IPS DF 19.7 (cell line): ENCODE measurements around the gene TET1.
A peak's percentile ranks its signal among the peaks of the same experiment; 100 is the strongest.
"Not testable (repeated sequence)": the region's sequence is repeated elsewhere in the genome, so short reads cannot be mapped to it uniquely, and the experiment has no call there.

Experiments used
- DNase-seq: peaks from one replicate; pipeline ENCODE4 v3.0.0-alpha.2; 2013; ENCODE audit warnings: low read depth, low spot score

Gene TET1

DNA sequence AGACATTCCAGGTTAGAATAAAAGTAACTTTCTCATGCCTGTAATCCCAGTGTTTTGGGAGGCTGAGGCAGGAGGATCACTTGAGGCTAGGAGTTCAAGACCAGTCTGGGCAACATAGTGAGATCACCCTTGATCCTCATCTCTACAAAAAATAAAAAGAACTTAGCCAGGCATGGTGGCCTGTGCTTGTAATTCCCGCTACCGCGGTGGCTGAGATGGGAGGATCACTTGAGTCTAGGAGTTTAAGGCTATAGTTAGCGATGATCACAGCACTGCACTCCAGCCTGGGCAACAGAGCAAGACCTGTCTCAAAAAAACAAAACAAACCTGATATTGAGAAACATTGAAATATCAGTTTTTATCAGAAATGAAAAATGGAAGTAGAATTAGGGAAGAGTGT lies 4.6 kb downstream of the TET1 start:
- DNase-seq: no peak

DNA sequence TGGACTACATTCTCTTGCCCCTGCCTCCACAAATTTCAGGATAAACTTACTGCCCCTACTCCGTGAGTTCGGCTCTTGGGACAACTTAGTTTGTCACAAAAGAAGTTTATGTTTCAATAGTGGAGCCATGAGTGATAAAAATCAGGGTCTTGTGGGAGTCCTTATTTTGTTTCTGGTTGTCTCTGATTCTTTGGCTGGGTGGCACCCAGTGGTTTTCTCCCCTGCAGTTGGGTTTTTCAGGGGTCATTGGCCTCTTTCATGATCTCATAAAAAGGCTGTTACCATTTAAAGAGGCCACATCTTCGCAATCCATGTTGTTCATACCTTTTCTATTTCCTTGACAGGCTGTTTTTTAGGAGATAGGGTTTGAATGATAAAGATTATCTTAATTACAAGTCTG lies 5.5 kb downstream of the TET1 start:
- DNase-seq: no peak

DNA sequence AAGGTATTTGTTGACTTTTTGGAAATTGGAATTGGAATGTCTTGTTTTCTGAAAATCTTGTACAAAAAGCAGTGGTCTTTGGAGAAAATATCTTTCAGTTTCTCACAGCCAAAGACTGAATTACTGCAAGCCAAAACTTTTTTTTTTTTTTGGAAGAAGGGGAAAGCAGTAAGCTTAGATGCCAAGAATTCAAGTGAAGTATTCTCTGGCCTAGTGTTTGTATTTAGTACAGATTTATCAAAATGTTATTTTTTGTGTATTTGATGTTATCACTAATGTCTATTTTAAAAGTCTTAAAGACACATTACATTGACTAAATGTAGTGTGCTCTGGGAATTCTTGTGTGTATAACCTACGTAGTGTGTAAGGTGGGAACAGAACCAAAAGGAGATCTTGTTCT lies 6.2 kb downstream of the TET1 start:
- no peak for DNase-seq

DNA sequence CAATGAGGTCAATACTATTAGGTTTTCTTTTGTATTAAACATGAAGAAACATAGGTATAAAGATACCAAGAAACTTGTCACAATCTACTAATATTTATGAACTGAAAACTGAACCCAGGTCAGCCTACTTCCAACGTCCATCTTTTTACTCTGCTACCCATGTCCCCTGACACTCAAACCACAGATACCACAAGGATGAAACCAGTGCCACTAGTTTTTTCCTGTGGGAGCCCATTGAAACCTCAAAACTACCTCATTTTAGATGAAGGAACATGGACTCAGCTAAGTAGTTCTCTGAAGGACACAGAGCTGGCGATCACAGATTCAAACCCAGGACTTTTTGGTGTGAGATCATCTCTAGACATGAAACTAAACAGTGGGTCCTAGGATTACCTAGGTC lies 6.8 kb downstream of the TET1 start:
- DNase-seq: no peak

DNA sequence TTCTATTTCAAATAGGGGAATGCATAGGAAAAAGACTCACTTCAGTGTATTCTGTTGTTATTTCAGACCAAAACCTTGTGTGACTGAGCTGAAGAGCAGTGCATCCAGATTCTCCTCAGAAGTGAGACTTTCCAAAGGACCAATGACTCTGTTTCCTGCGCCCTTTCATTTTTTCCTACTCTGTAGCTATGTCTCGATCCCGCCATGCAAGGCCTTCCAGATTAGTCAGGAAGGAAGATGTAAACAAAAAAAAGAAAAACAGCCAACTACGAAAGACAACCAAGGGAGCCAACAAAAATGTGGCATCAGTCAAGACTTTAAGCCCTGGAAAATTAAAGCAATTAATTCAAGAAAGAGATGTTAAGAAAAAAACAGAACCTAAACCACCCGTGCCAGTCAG lies 12.0 kb downstream of the TET1 start:
- no peak for DNase-seq

DNA sequence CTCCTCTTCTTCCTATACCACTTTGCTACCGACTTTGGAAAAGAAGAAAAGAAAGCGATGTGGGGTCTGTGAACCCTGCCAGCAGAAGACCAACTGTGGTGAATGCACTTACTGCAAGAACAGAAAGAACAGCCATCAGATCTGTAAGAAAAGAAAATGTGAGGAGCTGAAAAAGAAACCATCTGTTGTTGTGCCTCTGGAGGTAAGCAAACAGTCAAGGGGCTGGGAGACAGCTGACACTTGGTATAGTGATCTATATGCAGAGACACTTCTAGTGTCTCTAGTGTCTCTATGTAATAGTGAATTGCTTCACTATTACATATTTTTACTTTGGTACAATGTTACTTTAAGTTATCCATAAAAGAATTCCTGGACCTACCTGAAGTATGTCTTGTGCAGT lies 13.9 kb downstream of the TET1 start:
- DNase-seq: no peak

DNA sequence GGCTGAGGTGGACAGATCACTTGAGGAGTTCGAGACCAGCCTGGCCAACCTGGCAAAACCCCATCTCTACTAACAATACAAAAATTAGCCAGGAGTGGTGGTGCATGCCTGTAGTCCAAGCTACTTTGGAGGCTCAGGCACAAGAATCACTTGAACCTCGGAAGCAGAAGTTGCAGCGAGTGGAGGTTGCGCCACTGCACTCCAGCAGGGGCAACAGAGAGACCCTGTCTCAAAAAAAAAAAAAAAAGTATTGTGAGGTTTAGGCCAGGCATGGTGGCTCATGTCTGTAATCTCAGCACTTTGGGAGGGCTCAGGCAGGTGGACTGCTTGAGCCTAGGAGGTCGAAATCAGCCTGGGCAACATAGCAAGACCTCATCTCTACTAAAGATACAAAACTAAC lies 16.0 kb downstream of the TET1 start:
- DNase-seq: no peak

DNA sequence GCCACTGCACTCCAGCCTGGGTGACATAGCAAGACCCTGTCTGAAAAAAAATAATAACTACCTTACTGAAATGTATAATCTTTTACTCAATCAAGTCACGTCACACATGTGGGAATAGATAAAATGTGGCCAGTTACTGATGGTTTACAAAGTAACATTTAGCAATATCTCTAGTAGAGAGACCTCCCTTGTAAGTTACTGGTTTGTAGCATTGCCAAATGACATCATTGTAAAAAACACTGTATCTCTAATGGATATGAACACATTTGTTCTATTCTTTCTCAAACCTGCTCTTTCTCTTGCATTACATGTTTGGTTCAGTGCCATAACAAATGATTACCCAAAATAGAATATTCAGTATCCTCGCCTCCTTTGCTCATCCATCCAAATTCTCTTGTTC lies 18.8 kb downstream of the TET1 start:
- no peak for DNase-seq

DNA sequence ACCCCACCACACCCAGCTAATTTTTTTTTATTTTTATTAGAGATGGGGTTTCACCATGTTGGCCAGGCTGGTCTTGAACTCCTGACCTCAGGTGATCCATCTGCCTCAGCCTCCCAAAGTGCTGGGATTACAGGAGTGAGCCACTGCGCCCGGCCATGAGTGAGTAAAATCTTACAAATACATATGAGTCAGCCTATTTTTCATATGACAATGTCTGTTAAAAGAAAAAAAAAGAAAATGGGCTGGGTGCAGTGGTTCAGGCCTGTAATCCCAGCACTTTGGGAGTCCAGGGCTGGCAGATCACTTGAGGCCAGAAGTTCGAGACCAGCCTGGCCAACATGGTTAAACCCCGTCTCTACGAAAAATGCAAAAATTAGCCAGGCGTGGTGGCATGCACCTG lies 24.1 kb downstream of the TET1 start:
- DNase-seq: not testable (repeated sequence)

DNA sequence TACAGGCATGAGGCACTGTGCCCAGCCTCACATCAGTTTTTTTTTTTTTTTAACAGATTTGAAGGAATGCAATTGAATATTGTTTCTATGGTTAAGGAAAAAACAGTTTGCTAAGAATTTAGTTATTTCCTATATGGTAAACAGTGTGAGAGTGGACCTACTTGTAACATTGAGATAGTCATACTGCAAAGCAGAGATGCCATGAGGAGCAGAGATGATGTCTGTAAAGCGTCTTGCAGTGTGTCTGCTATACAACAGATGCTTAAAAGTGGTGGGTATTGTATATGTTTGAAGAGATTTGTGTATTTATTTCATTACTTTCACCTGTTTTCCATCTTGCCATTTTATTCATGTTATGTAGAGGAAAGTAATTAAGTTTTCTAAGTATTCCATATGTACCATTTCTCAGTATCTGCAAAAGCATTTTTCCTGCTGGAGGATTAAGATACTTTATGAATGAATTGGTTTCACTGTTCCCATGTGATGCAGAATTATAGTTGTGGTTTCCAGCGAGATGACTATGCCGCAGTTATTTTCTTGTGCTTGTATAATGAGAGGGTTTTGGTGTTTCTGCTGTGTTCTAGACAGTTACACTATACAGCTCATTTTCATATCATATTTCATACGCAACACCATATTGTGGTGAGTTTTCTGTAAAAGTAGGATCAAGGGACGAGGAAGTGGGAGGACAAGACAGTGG lies 26.6 kb downstream of the TET1 start:
- DNase-seq: no peak

DNA sequence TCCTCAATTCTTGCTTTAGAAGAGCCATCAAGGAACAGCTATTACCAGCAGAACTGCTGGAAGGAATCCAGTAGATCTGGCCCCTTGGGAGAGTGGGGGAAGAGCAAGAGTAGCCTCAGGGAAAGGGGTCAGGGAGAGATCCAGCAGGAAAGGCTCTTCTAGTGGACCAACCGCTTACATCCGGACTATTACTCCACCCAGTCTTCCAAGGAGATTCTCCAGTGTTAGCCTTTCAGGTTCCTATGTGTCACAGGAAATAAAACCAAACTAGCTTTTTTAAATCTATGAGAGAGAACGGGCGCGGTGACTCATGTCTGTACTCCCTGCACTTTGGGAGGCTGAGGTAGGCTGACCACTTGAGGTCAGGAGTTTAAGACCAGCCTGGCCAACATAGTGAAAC lies 34.3 kb downstream of the TET1 start:
- DNase-seq: no peak

DNA sequence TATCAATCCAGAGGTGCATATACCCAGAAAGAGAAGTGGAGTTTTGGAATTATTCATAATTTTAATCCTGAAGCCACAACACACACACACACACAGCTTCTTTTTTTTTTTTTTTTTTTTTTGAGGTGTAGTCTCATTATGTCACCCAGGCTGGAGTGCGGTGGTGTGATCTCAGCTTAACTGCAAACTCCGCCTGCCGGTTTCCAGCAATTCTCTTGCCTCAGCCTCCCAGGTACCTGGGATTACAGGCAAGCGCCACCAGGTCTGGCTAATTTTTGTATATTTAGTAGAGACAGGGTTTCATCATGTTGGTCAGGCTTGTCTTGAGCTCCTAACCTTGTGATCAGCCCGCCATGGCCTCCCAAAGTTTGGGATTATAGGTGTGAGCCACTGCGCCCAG lies 35.4 kb downstream of the TET1 start:
- DNase-seq: no peak

DNA sequence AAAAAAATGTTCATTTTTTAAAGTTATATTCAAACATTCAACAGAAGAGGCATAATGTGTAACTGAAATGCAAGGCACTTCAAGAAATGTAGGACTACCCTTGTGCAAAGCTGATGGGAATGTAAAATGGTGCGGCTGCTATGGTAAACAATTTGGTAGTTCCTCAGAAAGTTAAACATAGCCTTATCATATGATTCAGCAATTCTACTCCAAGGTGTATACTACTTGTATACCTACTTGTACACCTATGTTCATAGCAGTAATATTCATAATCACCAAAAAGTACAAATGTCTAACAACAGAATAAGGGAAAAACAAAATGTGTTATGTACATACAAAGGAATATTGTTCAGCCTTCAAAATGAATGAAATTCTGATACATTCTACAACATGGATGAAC lies 37.3 kb downstream of the TET1 start:
- no peak for DNase-seq

DNA sequence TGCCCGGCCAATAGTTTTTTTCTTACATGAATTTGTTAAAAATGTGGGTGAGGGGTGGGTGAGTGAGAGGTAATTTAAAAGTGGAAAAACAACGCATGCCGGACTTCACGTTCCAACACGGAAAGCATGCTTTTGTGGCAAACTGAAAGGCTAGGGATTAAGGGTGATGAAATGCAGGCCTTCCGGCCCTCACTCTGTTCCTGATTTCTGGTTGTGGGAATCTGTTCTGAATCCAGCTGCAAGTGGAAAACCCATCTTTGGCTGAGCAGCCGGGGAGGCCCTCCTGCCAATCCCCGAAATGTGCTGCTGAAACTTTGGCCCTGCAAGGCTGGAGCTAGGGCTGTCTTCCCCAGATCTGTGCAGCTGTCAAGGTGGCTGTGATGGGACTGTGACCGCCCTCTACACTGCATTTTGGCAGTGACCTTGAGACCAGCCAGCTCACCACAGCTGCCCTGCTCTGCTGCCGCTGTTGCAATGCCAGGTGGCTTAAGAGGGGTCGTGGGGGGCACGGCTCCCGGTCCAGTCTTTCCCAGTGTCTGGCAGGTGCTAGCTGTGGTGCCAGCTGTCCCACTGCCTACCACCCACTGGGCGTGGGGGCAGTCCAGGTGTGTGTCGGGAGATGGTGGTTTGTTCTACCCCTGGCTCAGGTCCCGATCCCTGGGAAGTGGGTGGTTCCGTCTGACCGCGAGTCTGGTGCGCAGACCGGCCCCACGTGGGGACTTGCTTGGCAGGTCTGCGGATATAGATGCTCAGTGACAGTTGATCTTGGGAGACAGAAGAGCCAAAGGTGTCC lies 39.0 kb downstream of the TET1 start:
- DNase-seq: no peak

DNA sequence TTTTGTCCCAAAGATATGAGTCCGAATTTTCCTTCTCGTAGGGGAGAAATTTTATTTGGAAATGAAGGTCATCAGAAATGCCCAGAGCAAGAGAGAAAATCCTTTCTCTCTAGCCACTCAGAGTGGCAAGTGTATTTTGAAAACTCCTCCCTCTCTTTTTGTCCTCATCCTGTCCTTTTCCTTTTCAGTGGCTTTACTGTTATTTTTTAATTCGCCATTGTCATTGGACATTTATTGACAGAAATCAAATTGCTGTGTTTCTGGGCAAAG lies 39.6 kb downstream of the TET1 start:
- DNase-seq: no peak

DNA sequence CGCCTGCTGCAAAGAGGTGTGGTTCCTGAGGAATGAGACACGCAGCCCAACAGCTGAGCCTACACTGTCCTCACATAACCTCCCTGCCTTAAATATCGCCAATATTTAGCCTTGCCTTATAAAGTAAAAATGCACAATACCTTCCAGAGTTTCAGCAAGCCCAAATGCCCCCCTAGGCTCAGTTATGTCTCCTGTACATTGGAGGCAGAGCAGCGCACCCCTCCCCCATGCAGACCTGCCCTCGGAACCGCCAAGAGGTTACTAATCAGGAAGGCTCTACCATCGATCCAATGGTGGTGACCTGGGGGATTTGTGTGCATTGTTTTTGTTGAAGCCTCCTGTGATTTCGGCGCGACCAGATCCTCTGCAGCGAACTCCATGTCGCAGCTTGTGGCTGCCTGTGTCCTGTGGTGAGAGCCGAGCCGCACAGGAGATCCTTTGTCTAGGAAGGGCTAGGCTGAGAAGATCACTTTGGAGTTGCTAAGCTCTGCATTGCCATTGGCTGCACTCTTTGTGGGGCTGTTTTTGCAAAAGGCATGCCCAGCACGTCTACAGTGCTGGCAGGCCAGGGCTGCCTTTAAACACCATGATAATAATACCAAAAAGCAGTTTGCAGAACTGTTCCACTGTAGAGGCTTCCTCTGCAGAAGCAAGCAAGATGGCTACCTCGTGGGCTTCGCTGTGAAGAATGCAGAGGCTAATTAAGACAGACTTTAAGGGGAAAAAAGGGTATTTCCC lies 40.1 kb downstream of the TET1 start:
- DNase-seq: peak; percentile 95

DNA sequence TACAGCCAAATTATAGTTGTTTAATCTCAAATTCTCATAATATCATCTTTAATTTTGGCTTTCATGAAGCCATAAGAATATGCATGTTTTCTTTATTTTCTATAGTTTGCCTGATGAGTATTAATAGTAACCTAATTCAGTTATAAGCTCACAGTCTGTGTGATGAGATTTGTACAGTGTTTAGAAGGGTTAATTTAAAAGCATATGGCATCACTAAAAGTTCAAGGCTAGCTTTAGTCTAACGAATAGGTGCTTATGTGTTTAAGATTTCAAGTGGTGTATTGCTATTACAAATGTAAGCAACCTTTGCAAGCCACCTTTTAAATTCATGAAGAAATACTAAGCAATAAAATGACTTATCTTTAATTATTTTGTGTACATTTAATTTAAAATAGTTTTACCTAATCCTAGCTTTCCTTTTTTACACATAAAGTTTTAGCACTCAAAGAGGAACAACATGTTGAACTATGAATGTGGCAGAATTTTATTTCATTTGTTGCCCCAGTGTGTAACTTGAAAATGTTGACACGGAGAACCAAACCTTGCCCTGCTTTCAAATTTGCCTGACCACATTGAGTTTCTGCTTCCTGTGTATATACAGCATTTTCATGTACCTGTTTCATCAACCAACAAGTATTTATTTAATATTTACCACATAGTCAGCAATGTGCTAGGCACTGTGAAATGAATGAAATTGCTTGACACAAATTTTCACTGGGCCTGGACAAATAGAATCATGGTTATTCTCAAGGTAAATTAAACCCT lies 41.5 kb downstream of the TET1 start:
- DNase-seq: no peak

DNA sequence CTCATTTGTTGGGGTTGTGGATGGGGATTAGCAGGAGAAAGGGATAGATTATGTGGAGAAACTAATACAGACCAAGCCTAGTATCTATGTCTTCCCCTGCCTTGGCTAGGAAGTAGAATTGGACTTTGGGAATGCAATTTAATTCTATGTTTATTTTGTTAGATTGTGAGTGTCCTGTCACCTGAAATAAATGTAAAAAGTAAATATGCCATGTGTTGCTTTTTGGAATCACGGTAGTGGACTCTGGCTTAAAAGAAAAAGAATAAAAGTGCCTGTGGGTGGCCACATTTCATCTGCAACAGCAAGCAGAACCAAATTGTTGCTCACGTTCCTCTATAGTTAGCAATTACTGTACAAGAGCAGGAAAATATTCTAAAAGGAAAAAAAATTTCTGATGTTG lies 42.3 kb downstream of the TET1 start:
- no peak for DNase-seq

DNA sequence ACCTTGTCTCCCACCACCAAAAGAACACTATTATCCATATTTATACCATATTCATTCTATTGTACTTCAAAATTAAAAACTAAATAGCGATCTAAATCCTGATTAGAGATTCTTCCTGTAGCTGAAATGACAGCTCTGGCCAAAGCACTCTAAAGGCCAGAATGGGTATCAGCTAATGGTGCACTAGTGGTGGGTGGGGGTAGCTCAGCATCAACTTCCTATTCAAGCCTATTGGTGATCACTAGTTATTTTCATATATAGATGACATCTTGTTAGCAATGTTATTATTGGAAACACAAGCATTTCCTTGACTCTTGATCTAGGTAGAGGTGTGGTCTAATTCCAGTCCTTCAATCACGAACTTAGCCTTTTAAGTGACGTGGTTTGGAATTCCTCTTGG lies 43.6 kb downstream of the TET1 start:
- DNase-seq: no peak

DNA sequence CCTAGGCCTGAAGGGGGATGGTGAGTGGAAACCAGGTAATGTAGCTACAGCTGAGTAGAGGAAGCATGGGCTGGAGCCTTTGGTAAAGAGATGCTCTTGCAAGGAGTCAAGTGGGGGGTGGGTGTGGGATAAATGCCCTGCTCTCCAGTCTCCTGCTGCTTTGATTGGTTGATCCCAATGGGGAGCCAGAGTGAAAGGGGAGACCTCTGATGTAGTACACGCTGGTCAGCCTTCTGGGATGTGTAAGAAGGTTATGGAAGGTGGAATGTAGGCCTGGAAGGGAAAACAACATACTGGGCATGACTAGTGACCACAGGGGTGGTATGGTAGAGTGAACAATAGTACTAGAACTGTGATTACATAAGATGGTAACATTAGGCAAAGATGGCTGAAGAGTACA lies 44.3 kb downstream of the TET1 start:
- no peak for DNase-seq

DNA sequence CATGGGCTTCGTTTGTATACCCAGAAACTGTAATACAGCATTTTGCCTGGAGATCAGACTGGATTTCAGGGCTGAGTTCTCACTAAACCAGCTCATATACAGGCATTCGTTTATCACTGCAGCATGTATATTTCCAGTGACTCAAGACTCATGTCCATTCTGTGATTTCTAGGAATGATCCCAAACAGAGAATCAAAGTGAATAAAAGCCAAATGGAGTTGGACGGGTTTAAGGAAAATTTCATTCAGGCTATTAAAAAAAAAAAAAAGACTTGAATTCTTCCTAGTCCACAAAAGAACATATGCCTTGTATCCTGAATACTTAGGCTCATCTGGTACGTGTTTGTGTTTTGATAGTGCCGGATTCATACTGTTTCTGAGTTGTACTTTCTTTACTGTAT lies 46.8 kb downstream of the TET1 start:
- DNase-seq: no peak

DNA sequence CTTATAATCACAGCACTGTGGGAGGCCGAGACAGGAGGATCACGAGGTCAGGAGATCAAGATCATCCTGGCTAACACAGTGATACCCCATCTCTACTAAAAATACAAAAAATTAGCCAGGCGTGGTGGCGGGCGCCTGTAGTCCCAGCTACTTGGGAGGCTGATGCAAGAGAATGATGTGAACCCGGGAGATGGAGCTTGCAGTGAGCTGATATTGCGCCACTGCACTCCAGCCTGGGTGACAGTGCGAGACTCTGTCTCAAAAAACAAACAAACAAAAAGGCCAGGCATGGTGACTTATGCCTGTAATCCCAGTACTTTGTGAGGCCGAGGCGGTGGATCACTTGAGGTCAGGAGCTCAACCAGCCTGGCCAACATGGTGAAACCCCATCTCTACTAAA lies 49.9 kb downstream of the TET1 start:
- DNase-seq: not testable (repeated sequence)
